GM12878 (cell line): Measurements from ENCODE around the gene CDCA5. TPM values are rescaled to one million over a fixed set of nuclear protein-coding genes. Genes with fewer than 3 reads are reported as not detected.

Experiments
- ASH2L ChIP-seq: fragments of 300-600, 200-600 bp; sonication (generic); IDR thresholded peaks from 2 replicates; pipeline ENCODE4 v1.6.1; 2017; ENCODE audit warnings: low read depth, mild to moderate bottlenecking, borderline replicate concordance
- CBX5 ChIP-seq: sonication (generic); IDR thresholded peaks from 2 replicates; pipeline ENCODE4 v1.6.1; 2016; ENCODE audit warnings: low read depth, moderate library complexity, mild to moderate bottlenecking, inconsistent platforms
- EP300 ChIP-seq, 2 experiments: fragments of 150-350 bp in 1 of 2; IDR thresholded peaks; 2 replicates each; pipeline ENCODE4 v1.6.1; 2011 to 2012; ENCODE audit warnings: low read depth in 2 of 2, low read length in 2 of 2, borderline replicate concordance in 1 of 2, improper control_type of control experiment in 1 of 2, inconsistent platforms in 1 of 2; ENCODE audit not compliant: control insufficient read depth in 1 of 2
- ESRRA ChIP-seq: IDR thresholded peaks from 2 replicates; pipeline ENCODE4 v1.6.1; 2012; ENCODE audit warnings: mild to moderate bottlenecking, low read length, improper control_type of control experiment
- GATAD2B ChIP-seq: fragments of 450-650 bp; conservative IDR thresholded peaks from 2 replicates; pipeline ENCODE4 v1.6.1; 2017; ENCODE audit warnings: low read depth, mild to moderate bottlenecking, moderate library complexity
- IKZF1 ChIP-seq: fragments of 450-650 bp; conservative IDR thresholded peaks from 2 replicates; pipeline ENCODE4 v1.6.1; 2017; ENCODE audit warnings: antibody characterized with exemption, mild to moderate bottlenecking
- IRF4 ChIP-seq: IDR thresholded peaks from 2 replicates; pipeline ENCODE4 v1.6.1; 2011; ENCODE audit warnings: low read depth, low read length
- LARP7 ChIP-seq: fragments of 450-650 bp; IDR thresholded peaks from 2 replicates; pipeline ENCODE4 v1.6.1; 2017; ENCODE audit warnings: mild to moderate bottlenecking
- NFYB ChIP-seq: IDR thresholded peaks from 2 replicates; pipeline ENCODE4 v1.6.1; 2011; ENCODE audit warnings: low read depth, mild to moderate bottlenecking, low read length, improper control_type of control experiment, moderate library complexity; ENCODE audit not compliant: insufficient read depth
- PML ChIP-seq: IDR thresholded peaks from 2 replicates; pipeline ENCODE4 v1.6.1; 2012; ENCODE audit warnings: low read length, inconsistent platforms
- POLR2A ChIP-seq: IDR thresholded peaks from 2 replicates; pipeline ENCODE4 v1.6.1; 2011; ENCODE audit warnings: low read depth, mild to moderate bottlenecking, low read length
- RELA ChIP-seq: fragments of 450-650 bp; IDR thresholded peaks from 2 replicates; pipeline ENCODE4 v1.8.0; 2014; ENCODE audit warnings: borderline replicate concordance; ENCODE audit not compliant: partially characterized antibody
- RUNX3 ChIP-seq: IDR thresholded peaks from 2 replicates; pipeline ENCODE4 v1.6.1; 2012; ENCODE audit warnings: low read length, inconsistent platforms
- SIX5 ChIP-seq: IDR thresholded peaks from 2 replicates; pipeline ENCODE4 v1.6.1; 2011; ENCODE audit warnings: mild to moderate bottlenecking, low read depth, low read length, moderate library complexity; ENCODE audit not compliant: severe bottlenecking
- SP1 ChIP-seq: IDR thresholded peaks from one replicate; pipeline ENCODE4 v1.6.1; 2011; ENCODE audit warnings: low read depth, low read length
- STAT3 ChIP-seq: IDR thresholded peaks from 2 replicates; pipeline ENCODE4 v1.6.1; 2011; ENCODE audit warnings: low read depth, low read length, improper control_type of control experiment
- TCF12 ChIP-seq: IDR thresholded peaks from 2 replicates; pipeline ENCODE4 v1.6.1; 2011; ENCODE audit warnings: low read depth, mild to moderate bottlenecking, low read length
- YY1 ChIP-seq: IDR thresholded peaks from 2 replicates; pipeline ENCODE4 v1.6.1; 2011; ENCODE audit warnings: low read depth, mild to moderate bottlenecking, low read length
- ZBTB40 ChIP-seq: fragments of 450-650 bp; IDR thresholded peaks from 2 replicates; pipeline ENCODE4 v1.6.1; 2016; ENCODE audit warnings: mild to moderate bottlenecking, moderate library complexity, borderline replicate concordance
- polyA plus RNA-seq, 11 experiments: library from polyadenylated mRNA; depleted of rRNA in 4 of 11; unstranded in 6 of 11; stranded (reverse) in 5 of 11; fragments of >200 nt; fragmentation: Nextera tagmentation in 4 of 11; fragmentation: Illumina TruSeq in 1 of 11; extraction: Ambion mirVana in 4 of 11; extraction: Trizol in 1 of 11; gene quantifications; 1 replicate in 1 of 11; 2 replicates in 10 of 11; pipeline versions ENCODE4 v1.2.1 to v1.2.3, GENCODE V29; 2011 to 2016; ENCODE audit warnings: inconsistent platforms in 2 of 11, missing spikeins in 2 of 11, low read depth in 1 of 11
- total RNA-seq, 4 experiments: library from RNA; depleted of rRNA in 3 of 4; stranded (reverse); fragments of >200 nt in 3 of 4; fragmentation: Illumina TruSeq in 1 of 4; extraction: Trizol in 1 of 4; gene quantifications; 2 replicates each; pipeline versions ENCODE4 v1.2.1 to v1.2.3, GENCODE V29; 2013 to 2021
- TF ChIP-seq, protein P1 (sequence below): fragments of 450-650 bp; IDR thresholded peaks from 2 replicates; pipeline ENCODE4 v1.6.1; 2017; ENCODE audit warnings: mild to moderate bottlenecking

Gene CDCA5
- total and polyA plus RNA-seq, 10 of the 15 experiments (the other 5 are each of a cell fraction or from before 2014, with no cell fraction given): 21.2 to 107 (median 64.9) TPM

DNA sequence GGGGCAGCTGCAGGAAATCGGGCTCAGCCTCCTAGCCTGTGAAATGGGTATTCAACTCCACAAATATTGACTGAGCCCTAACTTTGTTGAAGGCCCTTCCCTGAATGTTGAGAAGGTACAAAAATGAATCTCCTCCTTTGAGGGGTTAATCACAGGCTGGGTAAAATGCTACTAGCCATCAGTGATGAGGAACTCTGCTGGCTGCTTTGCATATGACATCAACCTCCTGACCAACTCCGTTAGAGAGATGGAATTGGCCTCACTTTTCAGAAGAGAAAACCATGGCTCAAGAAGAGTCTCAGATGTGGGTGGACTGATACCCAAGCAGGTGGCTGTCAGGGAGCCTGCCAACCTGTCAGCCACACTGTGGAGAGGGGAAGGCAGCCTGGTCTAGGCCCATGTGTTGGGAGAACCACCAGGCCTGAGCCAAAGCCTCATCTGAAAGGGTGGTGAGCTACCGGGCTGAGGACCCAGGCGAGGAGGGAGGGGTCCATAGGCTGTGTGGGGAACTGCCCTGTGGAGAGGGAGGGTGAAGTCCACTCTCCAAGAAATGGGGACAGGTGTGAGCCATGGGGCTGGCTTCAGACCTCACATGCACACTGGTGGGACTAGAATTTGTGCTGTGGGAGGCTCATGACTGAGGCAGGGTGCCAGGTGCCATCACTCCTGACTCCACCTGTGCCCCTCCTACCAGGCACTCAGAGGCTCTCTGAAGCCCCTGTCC lies 11.8 kb downstream of the CDCA5 start (continued):
- TF ChIP-seq, protein P1, sequence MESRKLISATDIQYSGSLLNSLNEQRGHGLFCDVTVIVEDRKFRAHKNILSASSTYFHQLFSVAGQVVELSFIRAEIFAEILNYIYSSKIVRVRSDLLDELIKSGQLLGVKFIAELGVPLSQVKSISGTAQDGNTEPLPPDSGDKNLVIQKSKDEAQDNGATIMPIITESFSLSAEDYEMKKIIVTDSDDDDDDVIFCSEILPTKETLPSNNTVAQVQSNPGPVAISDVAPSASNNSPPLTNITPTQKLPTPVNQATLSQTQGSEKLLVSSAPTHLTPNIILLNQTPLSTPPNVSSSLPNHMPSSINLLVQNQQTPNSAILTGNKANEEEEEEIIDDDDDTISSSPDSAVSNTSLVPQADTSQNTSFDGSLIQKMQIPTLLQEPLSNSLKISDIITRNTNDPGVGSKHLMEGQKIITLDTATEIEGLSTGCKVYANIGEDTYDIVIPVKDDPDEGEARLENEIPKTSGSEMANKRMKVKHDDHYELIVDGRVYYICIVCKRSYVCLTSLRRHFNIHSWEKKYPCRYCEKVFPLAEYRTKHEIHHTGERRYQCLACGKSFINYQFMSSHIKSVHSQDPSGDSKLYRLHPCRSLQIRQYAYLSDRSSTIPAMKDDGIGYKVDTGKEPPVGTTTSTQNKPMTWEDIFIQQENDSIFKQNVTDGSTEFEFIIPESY: no peak
- TF ChIP-seq SP1 (no peak), GATAD2B (no peak), CBX5 (no peak), EP300 (IDR thresholded peaks at IDR 0.05; ENCODE audit: borderline replicate concordance in 1 of 2, control insufficient read depth in 1 of 2, low read depth in 2 of 2, low read length in 2 of 2) (no peak), ESRRA (no peak), IRF4 (no peak), STAT3 (no peak), POLR2A (peak; percentile 41; the same call in 1 of the 2 replicates), TCF12 (no peak), RUNX3 (peak; percentile 27; the same call in 1 of the 2 replicates), IKZF1 (peak; percentile 34; the same call in 1 of the 2 replicates), ZBTB40 (no peak), ASH2L (no peak), YY1 (0 out of 2 replicates have a peak, but pooled peaks have one; percentile 20), NFYB (no peak), PML (no peak), SIX5 (no peak), LARP7 (no peak), RELA (no peak)
